Smooth muscle cell (in vitro differentiated cells): Measurements from ENCODE around the gene DAB1. TPM values are rescaled to one million over a fixed set of nuclear protein-coding genes. Genes with fewer than 3 reads are reported as not detected.
A peak's percentile ranks its signal among the peaks of the same experiment; 100 is the strongest.

ENCODE experiments used
- DNase-seq: peaks from one replicate; lab custom pipeline; 2025; ENCODE audit not compliant: unreplicated experiment; lab: John Stamatoyannopoulos, UW
- H2AFZ ChIP-seq: fragments of 200-600 bp; sonication (generic); 2 replicates; pipeline ENCODE4 v1.6.0; 2016; ENCODE audit warnings: antibody characterized with exemption, low read depth, mild to moderate bottlenecking
- H3F3A ChIP-seq: fragments of 200-600 bp; sonication (generic); 2 replicates; pipeline ENCODE4 v1.6.0; 2017; ENCODE audit warnings: antibody characterized with exemption, low read depth
- H3K27ac ChIP-seq: fragments of 200-600 bp; sonication (generic); 2 replicates; pipeline ENCODE4 v1.5.1; 2016; ENCODE audit warnings: low read depth, mild to moderate bottlenecking
- H3K27me3 ChIP-seq: fragments of 200-600 bp; sonication (generic); 2 replicates; pipeline ENCODE4 v1.6.1; 2016; ENCODE audit warnings: low read depth, mild to moderate bottlenecking
- H3K36me3 ChIP-seq: fragments of 200-600 bp; sonication (generic); 2 replicates; pipeline ENCODE4 v1.5.1; 2016; ENCODE audit warnings: low read depth
- H3K4me1 ChIP-seq: fragments of 200-600 bp; sonication (generic); 2 replicates; pipeline ENCODE4 v1.5.1; 2016; ENCODE audit warnings: low read depth
- H3K4me2 ChIP-seq: fragments of 200-600 bp; sonication (generic); 2 replicates; pipeline ENCODE4 v1.6.0; 2016; ENCODE audit warnings: mild to moderate bottlenecking
- H3K4me3 ChIP-seq: fragments of 200-600 bp; sonication (generic); 2 replicates; pipeline ENCODE4 v1.5.1; 2016; ENCODE audit warnings: mild to moderate bottlenecking
- H3K79me2 ChIP-seq: fragments of 200-600 bp; sonication (generic); 2 replicates; pipeline ENCODE4 v1.6.0; 2016; ENCODE audit warnings: low read depth, mild to moderate bottlenecking
- H3K9ac ChIP-seq: fragments of 200-600 bp; sonication (generic); 2 replicates; pipeline ENCODE4 v1.6.0; 2016; ENCODE audit warnings: low read depth
- H3K9me3 ChIP-seq: fragments of 200-600 bp; sonication (generic); replicated peaks from 2 replicates; pipeline ENCODE4 v1.5.1; 2016; ENCODE audit warnings: low read depth
- H4K20me1 ChIP-seq: fragments of 200-600 bp; sonication (generic); 2 replicates; pipeline ENCODE4 v1.6.0; 2016; ENCODE audit warnings: low read depth
- CTCF ChIP-seq: fragments of 200-600 bp; sonication (generic); IDR thresholded peaks from 2 replicates; pipeline ENCODE4 v1.5.1; 2017; ENCODE audit warnings: borderline replicate concordance, mild to moderate bottlenecking, antibody characterized with exemption; ENCODE audit not compliant: insufficient read depth, poor library complexity, severe bottlenecking
- WGBS: methylation state at CpG from one replicate; pipeline ENCODE4 v1.1.7; 2016; ENCODE audit warnings: low lambda C conversion rate; 5-methylcytosine and 5-hydroxymethylcytosine counted together
- polyA plus RNA-seq: library from polyadenylated mRNA; unstranded; fragments of >200 nt; fragmentation: Nextera tagmentation; extraction: Ambion mirVana; gene quantifications from 2 replicates; pipeline ENCODE4 v1.2.1, GENCODE V29; 2016
- total RNA-seq: library from RNA; depleted of rRNA; stranded (reverse); fragments of >200 nt; gene quantifications from 2 replicates; pipeline ENCODE4 v1.2.3, GENCODE V29; 2014

The DAB1 gene
- total and polyA plus RNA-seq, 2 experiments from 2014 or later = 0.22 to 0.30 TPM

- no peaks in the 10 kb centered on the region for H4K20me1 ChIP-seq
- no peak overlapping the region for H3K9ac ChIP-seq
- no peaks in the 10 kb centered on the region for H3K9me3 ChIP-seq
- H3K27ac ChIP-seq = no peak overlapping the region
- H3K4me2 ChIP-seq = no peak overlapping the region
- no peaks in the 10 kb centered on the region for H3K79me2 ChIP-seq
- no peaks in the 10 kb centered on the region for H3K27me3 ChIP-seq
- WGBS = 70% methylated on average over 6 of the region's 6 CpGs
- no peak for TF ChIP-seq CTCF
- no peaks in the 10 kb centered on the region for H3K36me3 ChIP-seq
- DNase-seq = no peak
- no peak overlapping the region for H3K4me3 ChIP-seq
- H3K4me1 ChIP-seq = peaks cover 19% of the 10 kb centered on the region
- H2AFZ ChIP-seq = peak overlapping the region; percentile 55
- H3F3A ChIP-seq = no peaks in the 10 kb centered on the region
Observed at GRCh38 chr1:57063406-57064125, 360.3 kb downstream of the DAB1 start.

DNA sequence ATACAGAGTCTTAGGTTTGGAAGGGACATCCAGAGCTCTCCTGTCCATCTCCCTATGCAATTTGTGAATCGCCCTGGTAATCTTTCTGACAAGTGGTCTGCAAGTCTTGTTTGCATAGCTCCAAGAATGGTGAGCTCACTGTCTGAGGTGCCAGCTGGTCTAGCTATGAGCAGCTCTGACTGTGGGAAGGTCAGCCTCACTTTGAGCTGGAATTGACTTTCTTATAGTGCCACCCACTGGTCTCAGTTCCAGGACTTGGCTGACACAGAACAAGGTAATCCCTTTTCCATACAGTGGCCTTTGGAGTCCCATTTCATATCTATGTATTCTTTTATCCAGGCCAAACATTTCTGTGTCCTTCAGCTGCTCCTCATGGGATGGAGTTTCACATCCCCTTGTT lies 362.5 kb downstream of the DAB1 start:
- H3K9me3 ChIP-seq = no peaks in the 10 kb centered on the region
- H3K27ac ChIP-seq = no peak overlapping the region
- no peak overlapping the region for H3K4me3 ChIP-seq
- no peaks in the 10 kb centered on the region for H3K27me3 ChIP-seq
- no peaks in the 10 kb centered on the region for H4K20me1 ChIP-seq
- no peak for TF ChIP-seq CTCF
- DNase-seq = no peak
- H3K79me2 ChIP-seq = no peaks in the 10 kb centered on the region
- no peak overlapping the region for H3K4me2 ChIP-seq
- no peaks in the 10 kb centered on the region for H3F3A ChIP-seq
- no peaks in the 10 kb centered on the region for H3K36me3 ChIP-seq
- H3K9ac ChIP-seq = no peak overlapping the region
- 63% methylated on average over 1 of the region's 1 CpG for WGBS
- no peak overlapping the region for H2AFZ ChIP-seq
- peaks cover 9% of the 10 kb centered on the region for H3K4me1 ChIP-seq

GRCh38 chr1:57060451-57060850 lies 363.4 kb downstream of the DAB1 start:
- no peak overlapping the region for H3K9ac ChIP-seq
- H2AFZ ChIP-seq = no peak overlapping the region
- no peaks in the 10 kb centered on the region for H3K36me3 ChIP-seq
- H3K27ac ChIP-seq = no peak overlapping the region
- WGBS = 90% methylated on average over 3 of the region's 3 CpGs
- no peaks in the 10 kb centered on the region for H3K79me2 ChIP-seq
- no peaks in the 10 kb centered on the region for H4K20me1 ChIP-seq
- no peak for TF ChIP-seq CTCF
- no peaks in the 10 kb centered on the region for H3K27me3 ChIP-seq
- H3K4me2 ChIP-seq = no peak overlapping the region
- no peak overlapping the region for H3K4me3 ChIP-seq
- peaks cover 9% of the 10 kb centered on the region for H3K4me1 ChIP-seq
- no peaks in the 10 kb centered on the region for H3K9me3 ChIP-seq
- H3F3A ChIP-seq = no peaks in the 10 kb centered on the region
- no peak for DNase-seq
